GM20000 (cell line): ENCODE data around the gene STRN4.

Experiments
- DNase-seq: peaks from one replicate; pipeline ENCODE4 v3.0.0; 2012; ENCODE audit warnings: low spot score
- TF ChIP-seq, protein P1 (sequence below): IDR thresholded peaks from 2 replicates; pipeline ENCODE4 v1.5.1; 2012; ENCODE audit warnings: mild to moderate bottlenecking, control low read depth; ENCODE audit errors: extremely low read depth, missing control alignments

The STRN4 gene

DNA sequence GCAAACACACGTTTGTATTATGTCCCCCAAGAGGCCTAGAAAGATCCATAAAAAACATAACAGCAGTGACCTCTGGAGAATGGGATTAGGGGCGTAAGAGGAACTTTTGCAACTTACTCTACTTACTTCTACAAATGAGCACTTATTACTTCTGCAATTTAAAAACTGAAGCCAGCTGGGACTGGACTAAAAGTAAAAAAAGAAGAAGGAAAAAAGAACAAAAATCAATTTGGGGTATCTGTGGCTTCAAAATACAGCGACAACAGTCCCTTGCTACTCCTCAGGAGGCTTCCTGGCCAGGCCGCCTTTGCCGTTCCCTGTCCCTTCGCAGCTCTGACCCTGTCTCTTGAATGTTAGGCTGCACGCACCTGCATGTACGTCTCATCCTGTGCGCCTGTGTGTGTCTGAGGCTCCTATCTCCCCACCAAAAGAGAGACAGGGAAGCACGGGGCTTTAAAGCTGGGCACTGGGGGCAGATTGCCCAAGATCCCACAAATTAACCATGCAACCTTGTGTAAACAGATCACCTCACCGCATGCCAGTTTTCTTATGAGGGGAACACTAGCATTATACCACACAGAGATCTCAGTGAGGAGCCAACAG, 12.5 kb downstream of the STRN4 start:
- DNase-seq = no peak
- TF ChIP-seq, protein P1, sequence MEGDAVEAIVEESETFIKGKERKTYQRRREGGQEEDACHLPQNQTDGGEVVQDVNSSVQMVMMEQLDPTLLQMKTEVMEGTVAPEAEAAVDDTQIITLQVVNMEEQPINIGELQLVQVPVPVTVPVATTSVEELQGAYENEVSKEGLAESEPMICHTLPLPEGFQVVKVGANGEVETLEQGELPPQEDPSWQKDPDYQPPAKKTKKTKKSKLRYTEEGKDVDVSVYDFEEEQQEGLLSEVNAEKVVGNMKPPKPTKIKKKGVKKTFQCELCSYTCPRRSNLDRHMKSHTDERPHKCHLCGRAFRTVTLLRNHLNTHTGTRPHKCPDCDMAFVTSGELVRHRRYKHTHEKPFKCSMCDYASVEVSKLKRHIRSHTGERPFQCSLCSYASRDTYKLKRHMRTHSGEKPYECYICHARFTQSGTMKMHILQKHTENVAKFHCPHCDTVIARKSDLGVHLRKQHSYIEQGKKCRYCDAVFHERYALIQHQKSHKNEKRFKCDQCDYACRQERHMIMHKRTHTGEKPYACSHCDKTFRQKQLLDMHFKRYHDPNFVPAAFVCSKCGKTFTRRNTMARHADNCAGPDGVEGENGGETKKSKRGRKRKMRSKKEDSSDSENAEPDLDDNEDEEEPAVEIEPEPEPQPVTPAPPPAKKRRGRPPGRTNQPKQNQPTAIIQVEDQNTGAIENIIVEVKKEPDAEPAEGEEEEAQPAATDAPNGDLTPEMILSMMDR = no peak

DNA sequence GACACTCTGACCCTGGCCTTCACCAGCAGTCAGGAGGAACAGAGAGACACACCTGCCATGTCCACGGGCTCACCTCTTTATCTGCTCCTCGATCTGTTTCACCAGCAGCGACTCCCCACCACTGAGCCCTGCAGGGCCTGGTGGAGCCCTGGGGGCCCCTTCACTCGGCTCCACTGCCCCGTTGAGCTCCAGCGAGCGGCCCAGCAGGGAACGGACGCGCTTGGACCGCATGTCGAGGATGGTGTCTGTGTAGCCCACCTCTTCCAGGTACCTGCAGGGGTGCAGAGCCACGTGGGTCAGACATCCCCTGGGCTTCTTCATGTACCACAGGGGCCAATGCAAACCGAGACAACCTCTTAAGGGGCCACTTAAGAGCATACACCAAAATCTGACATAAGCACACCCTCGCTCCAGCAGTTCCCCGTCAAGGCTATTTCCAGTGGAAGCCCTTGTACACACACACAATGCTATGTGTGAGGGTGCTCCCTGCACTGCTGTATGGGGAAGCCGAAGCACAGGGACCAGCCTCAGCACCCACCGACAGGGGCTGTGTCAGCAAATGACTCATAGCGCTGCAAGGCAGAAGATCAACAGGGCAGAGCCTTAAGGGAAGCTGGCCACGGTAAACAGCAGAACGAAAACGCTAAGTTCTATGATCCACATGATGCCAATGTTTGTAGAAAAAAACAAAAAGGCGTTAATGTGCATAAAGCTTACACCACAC, 13.1 kb downstream of the STRN4 start:
- TF ChIP-seq, protein P1 = no peak
- no peak for DNase-seq

DNA sequence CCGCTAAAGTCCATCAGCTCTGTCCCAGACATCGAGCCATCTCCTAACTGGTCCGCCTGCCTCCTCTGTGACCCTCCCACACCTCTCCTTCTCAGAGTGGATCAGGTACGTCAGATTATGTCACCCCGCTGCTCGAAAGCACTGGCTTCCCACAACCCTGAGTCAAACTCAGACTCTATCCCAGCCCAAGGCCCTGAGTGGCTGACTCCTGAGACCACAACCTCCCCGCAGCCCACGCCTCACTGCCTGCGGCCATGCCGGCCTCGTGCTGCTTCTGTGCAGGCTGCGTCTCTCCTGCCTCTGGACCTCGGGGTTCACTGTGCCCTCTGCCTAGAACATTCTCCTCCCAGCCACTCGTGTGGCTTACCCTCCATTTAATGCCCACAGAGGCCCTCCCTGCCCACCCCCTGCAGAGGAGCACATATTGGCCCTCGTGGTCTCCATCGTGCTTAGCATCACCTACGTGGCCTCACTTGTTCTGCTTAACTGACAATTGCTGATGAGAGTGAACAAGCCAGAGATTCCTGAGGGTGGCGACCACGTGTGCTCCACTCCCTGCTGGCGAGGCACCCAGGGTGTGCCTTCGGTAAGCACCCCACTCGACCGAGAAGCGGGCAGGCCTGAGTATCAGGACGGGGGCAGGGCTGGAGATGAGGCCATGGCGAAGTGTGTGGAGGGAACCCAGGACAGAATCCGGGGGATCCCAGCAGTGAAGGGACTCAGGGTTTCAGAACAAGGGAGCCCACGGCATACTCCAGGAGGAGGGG, 13.9 kb downstream of the STRN4 start:
- TF ChIP-seq, protein P1 = no peak
- DNase-seq = no peak

DNA sequence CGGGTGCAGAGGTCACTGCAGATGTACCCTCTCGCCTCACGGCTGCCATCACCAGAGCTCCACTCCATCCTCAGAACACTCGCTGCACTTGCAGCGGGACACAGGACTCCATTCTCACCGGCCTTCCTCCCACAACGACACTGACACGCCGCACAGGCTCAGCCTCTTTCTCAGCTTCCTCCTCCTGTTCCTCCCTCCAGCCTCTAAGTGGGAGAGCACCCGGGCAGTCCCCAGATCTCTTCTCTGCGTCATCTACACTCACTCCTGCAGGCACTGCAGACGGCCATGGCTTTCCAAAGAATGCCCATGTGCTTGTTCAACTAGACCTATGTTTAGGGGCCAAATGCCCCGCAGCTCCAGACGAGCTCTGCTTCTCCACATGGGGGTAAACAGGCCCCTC, 14.7 kb downstream of the STRN4 start:
- no peak for DNase-seq
- TF ChIP-seq, protein P1 = no peak

DNA sequence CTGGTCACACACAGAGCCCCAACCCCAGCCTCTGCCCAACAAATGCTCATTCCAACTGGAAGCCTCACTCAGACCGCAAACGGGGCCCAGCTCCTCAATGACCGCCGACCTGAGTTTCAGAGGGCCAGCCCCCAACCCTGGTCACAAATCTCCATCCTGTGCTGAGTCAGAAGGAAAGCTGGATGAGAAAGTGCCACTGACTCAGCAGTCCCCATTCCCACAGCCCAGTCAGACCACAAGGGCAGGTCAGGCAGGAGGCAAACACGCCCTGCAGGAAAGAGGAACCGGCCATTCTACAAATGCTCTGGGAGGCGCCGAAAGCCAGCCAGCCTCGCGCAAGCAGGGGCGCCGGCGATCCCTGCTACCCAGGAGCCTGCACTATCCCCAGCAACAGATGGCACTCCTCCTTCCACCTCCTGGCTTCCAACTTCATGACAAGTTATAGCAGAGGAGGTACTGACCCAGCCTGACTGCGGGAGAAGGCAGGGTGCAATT, 15.2 kb downstream of the STRN4 start:
- TF ChIP-seq, protein P1 = no peak
- no peak for DNase-seq

DNA sequence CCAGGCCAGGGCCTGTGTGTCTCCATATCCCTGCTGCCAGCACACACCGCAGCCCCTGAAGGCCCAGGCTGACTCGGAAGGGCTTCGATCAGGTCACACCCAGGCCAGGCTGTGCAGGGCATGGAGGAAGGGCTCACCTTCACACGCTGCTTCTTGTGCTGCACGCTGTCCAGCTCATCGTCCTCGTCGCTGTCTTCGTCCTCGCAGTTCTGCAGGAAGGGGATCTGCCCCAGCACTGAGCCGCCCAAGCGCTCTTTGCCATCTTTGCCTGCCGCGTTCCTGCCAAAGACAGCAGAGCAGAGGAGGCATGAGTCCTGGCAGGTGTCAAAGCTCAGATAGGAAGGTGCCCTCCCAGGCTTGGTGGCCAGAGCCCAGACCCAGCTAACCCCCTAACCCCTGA, 15.7 kb downstream of the STRN4 start:
- TF ChIP-seq, protein P1 = no peak
- no peak for DNase-seq

DNA sequence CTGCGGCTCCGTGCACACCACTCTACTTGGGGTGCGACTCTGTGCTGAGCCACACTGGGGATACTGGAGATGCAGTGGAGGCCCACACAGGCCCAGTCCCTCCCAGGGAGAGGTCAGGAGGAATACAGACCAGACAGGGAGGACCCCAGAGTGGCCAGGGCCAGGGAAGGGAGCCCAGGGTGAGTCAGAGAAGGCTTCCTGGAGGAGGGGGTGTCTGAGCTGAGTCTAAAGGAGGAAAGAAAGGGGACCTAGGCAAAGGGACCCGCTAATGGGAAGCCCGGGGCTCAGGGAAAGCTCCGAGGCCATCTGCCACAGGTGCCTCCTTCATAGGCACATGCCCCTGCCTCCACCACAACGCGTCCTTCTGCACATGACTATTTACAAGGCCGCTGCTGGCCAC, 16.1 kb downstream of the STRN4 start:
- DNase-seq = no peak
- TF ChIP-seq, protein P1 = no peak
